Lower lobe of right lung (tissue), 2 donors: ENCODE data around the gene A4GALT. TPM values are rescaled to one million over a fixed set of nuclear protein-coding genes. Genes with fewer than 3 reads are reported as not detected.
"Not testable (repeated sequence)": the region's sequence is repeated elsewhere in the genome, so short reads cannot be mapped to it uniquely, and the experiment has no call there.

ENCODE experiments used
- ATAC-seq, 2 donors: fragments of 200-7000 bp; cut with Tn5 transposase; one replicate each; pipeline ENCODE4 v1.9.1; 2020 to 2022; ENCODE audit warnings: mild to moderate bottlenecking in 2 of 2, moderate library complexity in 2 of 2
- DNase-seq: peaks from one replicate; pipeline ENCODE4 v3.0.0-alpha.2; 2020
- H3K27ac ChIP-seq: fragments of 200-600 bp; one replicate; pipeline ENCODE4 v1.8.0; 2022
- H3K27me3 ChIP-seq: fragments of 200-600 bp; one replicate; pipeline ENCODE4 v1.8.0; 2022; ENCODE audit warnings: low read depth
- H3K36me3 ChIP-seq: fragments of 200-600 bp; one replicate; pipeline ENCODE4 v1.8.0; 2022; ENCODE audit warnings: mild to moderate bottlenecking
- H3K4me1 ChIP-seq: fragments of 200-600 bp; one replicate; pipeline ENCODE4 v1.8.0; 2022
- H3K4me3 ChIP-seq: fragments of 200-600 bp; one replicate; pipeline ENCODE4 v1.8.0; 2022; ENCODE audit warnings: mild to moderate bottlenecking
- H3K9me3 ChIP-seq: fragments of 200-600 bp; one replicate; pipeline ENCODE4 v1.8.0; 2022
- intact Hi-C: fragments of 100-400 bp; cut with DNase I; formaldehyde crosslinking; loops from one replicate; pipeline ENCODE4 v1.11.0; 2022
- total RNA-seq: library from RNA; stranded (reverse); fragmentation: NEBNext Ultra II Directional; extraction: Animal tissue kit (Norgen Biotek cat#: 25700); gene quantifications from one replicate; pipeline ENCODE4 v1.2.1, GENCODE V29; 2021
- TF ChIP-seq, protein P1 (sequence below): fragments of 200-600 bp; IDR thresholded peaks from one replicate; pipeline ENCODE4 v1.8.0; 2022; ENCODE audit warnings: antibody characterized with exemption, mild to moderate bottlenecking
- donor health status: DM: no; HTN: yes; CAD: no; lungs with severe emphysema.

Gene A4GALT
- total RNA-seq, 1 donor from 2014 or later, result 19.4 TPM

DNA sequence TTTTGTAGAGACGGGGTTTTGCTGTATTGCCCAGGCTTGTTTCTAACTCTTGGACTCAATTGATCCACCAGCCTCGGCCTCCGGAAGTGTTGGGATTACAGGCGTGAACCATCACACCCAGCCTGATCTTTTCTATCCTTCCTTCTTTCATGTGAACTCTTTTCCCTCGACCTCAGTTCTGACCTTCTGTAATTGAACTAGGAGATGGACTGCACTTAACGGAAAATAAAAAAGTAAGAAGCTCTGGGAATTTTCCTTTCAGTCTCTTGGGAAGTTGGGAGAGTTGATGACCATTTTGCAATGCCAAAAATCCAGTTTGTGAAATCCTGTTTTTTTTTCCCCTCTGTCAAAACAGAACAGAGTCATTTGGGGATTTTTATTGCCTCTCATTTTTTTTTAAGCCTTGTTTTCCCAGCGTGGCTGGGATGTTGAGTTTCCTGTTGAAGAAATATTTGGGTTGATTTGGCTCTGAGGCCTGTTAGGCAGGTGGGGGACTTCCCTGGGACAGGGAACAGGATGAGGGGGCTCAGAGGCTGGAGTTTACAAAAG lies 44.5 kb downstream of the A4GALT start:
- TF ChIP-seq, protein P1, sequence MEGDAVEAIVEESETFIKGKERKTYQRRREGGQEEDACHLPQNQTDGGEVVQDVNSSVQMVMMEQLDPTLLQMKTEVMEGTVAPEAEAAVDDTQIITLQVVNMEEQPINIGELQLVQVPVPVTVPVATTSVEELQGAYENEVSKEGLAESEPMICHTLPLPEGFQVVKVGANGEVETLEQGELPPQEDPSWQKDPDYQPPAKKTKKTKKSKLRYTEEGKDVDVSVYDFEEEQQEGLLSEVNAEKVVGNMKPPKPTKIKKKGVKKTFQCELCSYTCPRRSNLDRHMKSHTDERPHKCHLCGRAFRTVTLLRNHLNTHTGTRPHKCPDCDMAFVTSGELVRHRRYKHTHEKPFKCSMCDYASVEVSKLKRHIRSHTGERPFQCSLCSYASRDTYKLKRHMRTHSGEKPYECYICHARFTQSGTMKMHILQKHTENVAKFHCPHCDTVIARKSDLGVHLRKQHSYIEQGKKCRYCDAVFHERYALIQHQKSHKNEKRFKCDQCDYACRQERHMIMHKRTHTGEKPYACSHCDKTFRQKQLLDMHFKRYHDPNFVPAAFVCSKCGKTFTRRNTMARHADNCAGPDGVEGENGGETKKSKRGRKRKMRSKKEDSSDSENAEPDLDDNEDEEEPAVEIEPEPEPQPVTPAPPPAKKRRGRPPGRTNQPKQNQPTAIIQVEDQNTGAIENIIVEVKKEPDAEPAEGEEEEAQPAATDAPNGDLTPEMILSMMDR, result no peak
- H3K27me3 ChIP-seq, result no peaks in the 10 kb centered on the region
- H3K36me3 ChIP-seq, result no peaks in the 10 kb centered on the region
- peak overlapping the region; percentile 69 for H3K27ac ChIP-seq
- no peak overlapping the region for H3K4me3 ChIP-seq
- intact Hi-C loops, result no loop called here
- ATAC-seq, result peak in 1 of 2 donors; percentile 18
- H3K4me1 ChIP-seq, result peaks cover 35% of the 10 kb centered on the region
- no peaks in the 10 kb centered on the region for H3K9me3 ChIP-seq
- no peak for DNase-seq

DNA sequence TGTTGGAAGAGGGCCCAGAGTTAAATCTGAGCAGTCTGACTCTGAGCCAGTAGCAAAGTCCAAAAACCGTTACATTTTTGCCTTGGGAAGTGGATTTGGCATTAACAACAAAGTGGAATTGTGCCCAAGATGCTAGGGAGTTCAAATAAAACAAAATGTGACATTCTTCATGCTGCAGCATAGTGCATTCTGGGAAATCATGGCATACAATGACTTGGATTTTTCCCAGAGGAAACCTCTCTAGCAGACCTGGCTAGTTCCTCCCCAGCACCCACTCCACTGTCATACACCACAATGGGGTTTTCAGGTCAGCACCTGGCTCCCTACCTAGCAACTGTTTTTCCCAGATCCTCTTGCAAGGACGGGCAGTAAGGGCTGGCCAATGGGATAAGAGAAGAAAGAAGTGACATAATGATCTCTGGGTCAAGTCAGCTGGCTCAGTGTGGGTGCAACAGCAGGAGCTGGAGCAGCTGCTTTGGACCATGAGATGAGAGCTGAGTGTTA lies 46.7 kb downstream of the A4GALT start:
- intact Hi-C loops, result no loop called here
- H3K27ac ChIP-seq, result peak overlapping the region; percentile 46
- TF ChIP-seq, protein P1, result no peak
- H3K9me3 ChIP-seq, result no peaks in the 10 kb centered on the region
- no peaks in the 10 kb centered on the region for H3K36me3 ChIP-seq
- no peaks in the 10 kb centered on the region for H3K27me3 ChIP-seq
- peaks cover 28% of the 10 kb centered on the region for H3K4me1 ChIP-seq
- DNase-seq (no peak), ATAC-seq (peak; percentile 58 to 62)
- H3K4me3 ChIP-seq, result no peak overlapping the region

DNA sequence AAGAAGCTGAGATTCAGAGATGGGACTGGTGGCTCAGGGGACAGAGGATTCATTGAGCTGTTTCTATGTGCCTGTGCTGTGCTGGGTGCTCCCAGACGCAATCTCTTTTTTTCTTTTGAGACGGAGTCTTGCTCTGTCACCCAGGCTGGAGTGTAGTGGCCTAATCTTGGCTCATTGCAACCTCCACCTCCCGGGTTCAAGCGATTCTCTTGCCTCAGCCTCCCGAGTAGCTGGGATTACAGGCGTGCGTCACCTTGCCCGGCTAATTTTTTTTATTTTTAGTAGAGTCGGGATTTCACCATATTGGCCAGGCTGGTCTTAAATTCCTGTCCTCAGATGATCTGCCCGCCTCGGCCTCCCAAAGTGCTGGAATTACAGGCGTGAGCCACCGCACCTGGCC lies 47.6 kb downstream of the A4GALT start:
- ATAC-seq, H3K27me3 ChIP-seq, H3K9me3 ChIP-seq, H3K27ac ChIP-seq, H3K36me3 ChIP-seq, DNase-seq, intact Hi-C loops, H3K4me3 ChIP-seq: not testable (repeated sequence)
- peaks cover 24% of the 10 kb centered on the region for H3K4me1 ChIP-seq

DNA sequence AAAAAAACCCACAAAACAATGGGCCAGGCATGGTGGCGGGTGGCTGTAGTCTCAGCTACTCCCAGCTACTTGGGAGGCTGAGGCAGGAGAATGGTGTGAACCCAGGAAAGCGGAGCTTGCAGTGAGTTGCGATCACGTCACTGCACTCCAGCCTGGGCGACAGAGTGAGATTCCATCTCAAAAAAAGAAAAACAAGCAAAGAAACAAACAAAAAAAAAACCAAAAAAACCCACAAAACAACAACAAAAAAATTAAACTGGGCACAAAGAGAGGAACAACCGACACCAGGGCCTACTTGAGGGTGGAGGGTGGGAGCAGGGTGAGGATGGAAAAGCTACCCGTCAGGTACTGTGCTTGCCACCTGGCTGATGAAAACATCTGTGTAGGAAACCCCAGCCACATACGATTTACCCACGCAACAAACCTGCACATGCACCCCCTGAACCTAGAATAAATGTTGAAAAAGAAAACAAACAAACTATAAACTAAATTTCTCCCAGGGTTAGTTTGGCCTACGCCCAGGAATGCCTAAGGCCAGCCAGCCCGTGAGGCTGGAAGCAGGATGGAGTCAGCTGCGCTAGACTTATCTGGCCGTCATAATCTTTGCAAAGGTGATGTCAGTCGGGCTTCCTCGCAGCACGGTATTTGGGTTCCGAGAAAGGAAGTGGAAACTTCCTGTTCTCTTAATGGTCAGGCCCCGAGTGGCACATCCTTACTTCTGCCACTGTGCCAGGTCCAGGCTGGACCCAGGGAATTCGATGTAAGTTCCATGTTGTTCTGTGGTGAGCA lies 49.6 kb downstream of the A4GALT start:
- intact Hi-C loops, result no loop called here
- peak overlapping the region; percentile 31 for H3K27ac ChIP-seq
- no peaks in the 10 kb centered on the region for H3K27me3 ChIP-seq
- TF ChIP-seq, protein P1, result no peak
- peaks cover 13% of the 10 kb centered on the region for H3K4me1 ChIP-seq
- H3K4me3 ChIP-seq, result no peak overlapping the region
- no peaks in the 10 kb centered on the region for H3K36me3 ChIP-seq
- DNase-seq, result no peak
- peak; percentile 30 to 49 for ATAC-seq
- H3K9me3 ChIP-seq, result no peaks in the 10 kb centered on the region

DNA sequence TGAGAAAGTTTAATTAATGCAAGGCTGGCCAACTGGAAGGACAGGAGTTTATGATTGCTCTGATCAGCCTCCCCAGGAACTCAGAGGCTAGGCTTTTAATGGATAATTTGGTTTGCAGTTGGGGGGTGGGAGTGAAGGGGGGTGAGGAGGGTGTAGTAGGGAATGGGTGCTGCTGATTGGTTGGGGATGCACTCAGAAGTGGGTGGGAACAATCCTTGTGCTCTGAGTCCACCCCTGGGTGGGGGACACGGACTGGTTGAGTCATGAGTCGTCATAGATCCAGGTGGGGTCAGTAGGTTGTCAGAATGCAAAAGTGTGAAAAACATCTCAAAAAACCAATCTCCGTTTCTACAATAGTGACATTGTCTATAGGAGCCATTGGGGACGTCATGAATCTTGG lies 50.6 kb downstream of the A4GALT start:
- Histone ChIP-seq H3K27ac (no peak overlapping the region), H3K36me3 (no peaks in the 10 kb centered on the region), H3K27me3 (no peaks in the 10 kb centered on the region), H3K4me1 (peaks cover 13% of the 10 kb centered on the region), H3K4me3 (no peak overlapping the region), H3K9me3 (no peaks in the 10 kb centered on the region)
- ATAC-seq (no peak), DNase-seq (no peak)
- intact Hi-C loops, result no loop called here
- TF ChIP-seq, protein P1, result no peak

DNA sequence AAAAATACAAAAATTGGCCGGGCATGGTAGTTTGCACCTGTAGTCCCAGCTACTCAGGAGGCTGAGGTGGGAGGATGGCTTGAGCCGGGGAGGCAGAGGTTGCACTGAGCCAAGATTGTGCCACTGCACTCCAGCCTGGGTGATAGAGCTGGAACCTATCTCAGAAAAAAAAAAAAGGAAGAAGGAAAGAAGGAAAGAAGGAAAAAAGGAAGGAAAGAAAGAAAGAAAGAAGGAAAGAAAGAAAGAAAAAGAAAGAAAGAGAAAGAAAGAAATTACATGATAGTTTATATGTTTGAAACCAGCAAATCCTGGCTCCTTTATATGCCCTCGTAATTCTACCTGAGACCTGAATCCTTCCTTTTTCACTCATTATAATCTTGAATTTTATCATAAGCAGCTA lies 54.3 kb downstream of the A4GALT start:
- ATAC-seq, H3K27ac ChIP-seq, intact Hi-C loops, H3K27me3 ChIP-seq, H3K9me3 ChIP-seq, H3K4me3 ChIP-seq, DNase-seq, H3K36me3 ChIP-seq: not testable (repeated sequence)
- H3K4me1 ChIP-seq, result peaks cover 16% of the 10 kb centered on the region
